ENCODE results near the gene MAN2A1.

Gene MAN2A1

GRCh38 chr5:109700516-109701153, 10.9 kb downstream of the MAN2A1 start:
- no peak for DNase-seq (ENCODE audit: low spot score)
- in situ Hi-C loops (cut with MboI; ENCODE audit: low pct_unique_long_range_greater_than_20kb, low sequenced_read_pairs, unreplicated experiment): no loop called here
- TF ChIP-seq, protein P1, sequence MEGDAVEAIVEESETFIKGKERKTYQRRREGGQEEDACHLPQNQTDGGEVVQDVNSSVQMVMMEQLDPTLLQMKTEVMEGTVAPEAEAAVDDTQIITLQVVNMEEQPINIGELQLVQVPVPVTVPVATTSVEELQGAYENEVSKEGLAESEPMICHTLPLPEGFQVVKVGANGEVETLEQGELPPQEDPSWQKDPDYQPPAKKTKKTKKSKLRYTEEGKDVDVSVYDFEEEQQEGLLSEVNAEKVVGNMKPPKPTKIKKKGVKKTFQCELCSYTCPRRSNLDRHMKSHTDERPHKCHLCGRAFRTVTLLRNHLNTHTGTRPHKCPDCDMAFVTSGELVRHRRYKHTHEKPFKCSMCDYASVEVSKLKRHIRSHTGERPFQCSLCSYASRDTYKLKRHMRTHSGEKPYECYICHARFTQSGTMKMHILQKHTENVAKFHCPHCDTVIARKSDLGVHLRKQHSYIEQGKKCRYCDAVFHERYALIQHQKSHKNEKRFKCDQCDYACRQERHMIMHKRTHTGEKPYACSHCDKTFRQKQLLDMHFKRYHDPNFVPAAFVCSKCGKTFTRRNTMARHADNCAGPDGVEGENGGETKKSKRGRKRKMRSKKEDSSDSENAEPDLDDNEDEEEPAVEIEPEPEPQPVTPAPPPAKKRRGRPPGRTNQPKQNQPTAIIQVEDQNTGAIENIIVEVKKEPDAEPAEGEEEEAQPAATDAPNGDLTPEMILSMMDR (IDR thresholded peaks at IDR 0.05; ENCODE audit: extremely low read depth, insufficient read depth, missing control alignments): no peak

DNA sequence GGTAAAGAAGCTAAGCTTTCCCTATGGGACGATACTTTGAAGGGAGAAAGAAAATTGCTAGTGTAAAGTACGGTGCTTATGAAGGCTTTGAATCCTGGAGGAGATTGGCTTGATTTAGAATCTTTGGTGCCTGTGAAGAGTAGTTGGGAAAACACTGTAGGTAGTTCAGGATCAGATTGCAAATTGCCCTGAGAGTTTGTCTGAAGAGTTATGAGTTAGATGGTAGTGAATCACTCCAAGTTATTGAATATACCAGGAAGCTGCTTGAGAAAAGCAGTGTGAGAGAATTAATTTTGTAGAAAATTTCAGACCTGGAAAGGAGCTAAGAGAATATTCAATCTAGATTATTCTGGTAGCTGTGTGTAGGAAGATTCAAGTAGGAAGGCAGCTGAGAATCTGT, 11.5 kb downstream of the MAN2A1 start:
- TF ChIP-seq, protein P1 (IDR thresholded peaks at IDR 0.05; ENCODE audit: extremely low read depth, insufficient read depth, missing control alignments): no peak
- DNase-seq (ENCODE audit: low spot score): no peak
- in situ Hi-C loops (cut with MboI; ENCODE audit: low pct_unique_long_range_greater_than_20kb, low sequenced_read_pairs, unreplicated experiment): no loop called here

GRCh38 chr5:109701792-109702191, 12.1 kb downstream of the MAN2A1 start:
- TF ChIP-seq, protein P1 (IDR thresholded peaks at IDR 0.05; ENCODE audit: extremely low read depth, insufficient read depth, missing control alignments): no peak
- in situ Hi-C loops (cut with MboI; ENCODE audit: low pct_unique_long_range_greater_than_20kb, low sequenced_read_pairs, unreplicated experiment): no loop called here
- DNase-seq (ENCODE audit: low spot score): no peak

- in situ Hi-C loops (cut with MboI; ENCODE audit: low pct_unique_long_range_greater_than_20kb, low sequenced_read_pairs, unreplicated experiment): no loop called here
- TF ChIP-seq, protein P1 (IDR thresholded peaks at IDR 0.05; ENCODE audit: extremely low read depth, insufficient read depth, missing control alignments): no peak
These were observed 13.4 kb downstream of the MAN2A1 start for GRCh38 chr5:109703166-109703565.

GRCh38 chr5:109703829-109704228, 14.1 kb downstream of the MAN2A1 start:
- TF ChIP-seq, protein P1 (IDR thresholded peaks at IDR 0.05; ENCODE audit: extremely low read depth, insufficient read depth, missing control alignments): no peak
- in situ Hi-C loops (cut with MboI; ENCODE audit: low pct_unique_long_range_greater_than_20kb, low sequenced_read_pairs, unreplicated experiment): no loop called here
- no peak for DNase-seq (ENCODE audit: low spot score)

More at GRCh38 chr5:109703166-109703565, 13.4 kb downstream of the MAN2A1 start:
- no peak for DNase-seq (ENCODE audit: low spot score)

DNA sequence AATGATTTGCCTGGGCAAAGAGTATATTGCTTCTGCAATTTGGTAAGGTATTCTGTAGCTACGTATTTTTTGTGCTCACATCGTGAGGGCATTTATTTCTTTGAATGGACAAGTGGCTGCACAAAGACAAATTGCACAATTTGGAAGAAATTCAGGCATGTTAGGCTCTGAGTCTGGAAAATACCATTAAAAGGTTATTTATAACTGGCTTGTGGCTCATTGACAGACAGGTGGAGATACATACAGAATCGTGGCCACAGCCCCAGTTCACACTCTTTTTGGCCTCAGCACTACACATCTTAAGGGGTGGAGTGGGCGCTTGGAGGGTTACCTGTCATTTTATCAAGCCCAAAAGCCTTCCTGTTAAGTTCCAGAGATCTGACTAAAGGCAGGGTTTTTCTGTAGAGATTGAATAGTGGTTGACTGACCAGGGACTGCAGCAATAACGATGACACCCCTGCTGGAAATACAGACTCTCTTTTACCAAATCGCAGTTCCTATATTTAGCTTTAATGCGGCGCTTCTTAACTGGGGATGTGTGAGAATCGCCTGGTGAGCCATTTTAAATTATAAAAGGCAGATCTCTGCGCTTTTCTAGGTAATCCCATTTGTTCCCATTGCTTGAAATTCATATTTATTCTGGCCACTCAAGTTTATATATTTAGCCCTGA, 14.7 kb downstream of the MAN2A1 start:
- TF ChIP-seq, protein P1 (IDR thresholded peaks at IDR 0.05; ENCODE audit: extremely low read depth, insufficient read depth, missing control alignments): no peak
- in situ Hi-C loops (cut with MboI; ENCODE audit: low pct_unique_long_range_greater_than_20kb, low sequenced_read_pairs, unreplicated experiment): no loop called here
- no peak for DNase-seq (ENCODE audit: low spot score)
